H9 (cell line): ENCODE measurements around the gene CCL24. TPM values are rescaled to one million over a fixed set of nuclear protein-coding genes. Genes with fewer than 3 reads are reported as not detected.

Source experiments
- DNase-seq: peaks from one replicate; pipeline ENCODE4 v3.0.0-alpha.2; 2017
- H2AFZ ChIP-seq: one replicate; pipeline ENCODE4 v1.6.1; 2013; ENCODE audit warnings: mild to moderate bottlenecking, low read length, control low read depth, moderate library complexity
- H2AK5ac ChIP-seq: 2 replicates; pipeline ENCODE4 v1.6.1; 2013; ENCODE audit warnings: low read length, control low read depth, mixed read lengths; ENCODE audit not compliant: insufficient read length
- H2BK120ac ChIP-seq: one replicate; pipeline ENCODE4 v1.6.1; 2013; ENCODE audit warnings: low read depth, mild to moderate bottlenecking, low read length, control low read depth, inconsistent platforms; ENCODE audit not compliant: poor library complexity, severe bottlenecking
- H2BK12ac ChIP-seq: 2 replicates; pipeline ENCODE4 v1.6.1; 2013; ENCODE audit warnings: low read length, control low read depth, mixed read lengths, low read depth; ENCODE audit not compliant: insufficient read length
- H2BK15ac ChIP-seq: 2 replicates; pipeline ENCODE4 v1.6.1; 2013; ENCODE audit warnings: low read depth, low read length, control low read depth
- H2BK20ac ChIP-seq: one replicate; pipeline ENCODE4 v1.6.1; 2013; ENCODE audit warnings: low read depth, mild to moderate bottlenecking, low read length, control low read depth, inconsistent platforms; ENCODE audit not compliant: poor library complexity, severe bottlenecking
- H2BK5ac ChIP-seq: 2 replicates; pipeline ENCODE4 v1.6.1; 2013; ENCODE audit warnings: low read length, control low read depth, mixed read lengths; ENCODE audit not compliant: insufficient read length
- H3K14ac ChIP-seq: 2 replicates; pipeline ENCODE4 v1.6.1; 2013; ENCODE audit warnings: low read length, control low read depth; ENCODE audit not compliant: insufficient read depth
- H3K18ac ChIP-seq: 2 replicates; pipeline ENCODE4 v1.6.1; 2013; ENCODE audit warnings: low read depth, mild to moderate bottlenecking, mixed read lengths, low read length, control low read depth; ENCODE audit not compliant: insufficient read length
- H3K23ac ChIP-seq: 2 replicates; pipeline ENCODE4 v1.6.1; 2013; ENCODE audit warnings: low read length, control low read depth, mixed read lengths, low read depth; ENCODE audit not compliant: insufficient read length
- H3K23me2 ChIP-seq: 2 replicates; pipeline ENCODE4 v1.6.1; 2013; ENCODE audit warnings: low read depth, mild to moderate bottlenecking, mixed read lengths, low read length, control low read depth; ENCODE audit not compliant: insufficient read length, poor library complexity, severe bottlenecking
- H3K27ac ChIP-seq: 2 replicates; pipeline ENCODE4 v1.5.1; 2013; ENCODE audit warnings: low read length, control low read depth, mixed read lengths, low read depth; ENCODE audit not compliant: insufficient read length
- H3K27me3 ChIP-seq: 2 replicates; pipeline ENCODE4 v1.6.1; 2013; ENCODE audit warnings: low read length, control low read depth, inconsistent platforms; ENCODE audit not compliant: insufficient read depth
- H3K4ac ChIP-seq: 2 replicates; pipeline ENCODE4 v1.6.1; 2013; ENCODE audit warnings: low read depth, mild to moderate bottlenecking, control low read depth, inconsistent platforms, low read length, moderate library complexity
- H3K4me1 ChIP-seq: 2 replicates; pipeline ENCODE4 v1.6.1; 2013; ENCODE audit warnings: low read length, control low read depth, inconsistent platforms; ENCODE audit not compliant: insufficient read depth
- H3K4me2 ChIP-seq: 2 replicates; pipeline ENCODE4 v1.6.1; 2013; ENCODE audit warnings: low read length, control low read depth, mixed read lengths; ENCODE audit not compliant: insufficient read length, insufficient read depth
- H3K56ac ChIP-seq: 2 replicates; pipeline ENCODE4 v1.6.1; 2013; ENCODE audit warnings: low read depth, mild to moderate bottlenecking, mixed read lengths, low read length, control low read depth; ENCODE audit not compliant: insufficient read length
- H3K79me1 ChIP-seq: 2 replicates; pipeline ENCODE4 v1.6.1; 2013; ENCODE audit warnings: low read depth, mild to moderate bottlenecking, moderate library complexity, low read length, control low read depth, inconsistent platforms; ENCODE audit not compliant: insufficient read depth, poor library complexity, severe bottlenecking
- H3K79me2 ChIP-seq: 2 replicates; pipeline ENCODE4 v1.6.1; 2013; ENCODE audit warnings: low read length, control low read depth, inconsistent platforms; ENCODE audit not compliant: insufficient read depth
- H3K9ac ChIP-seq: 2 replicates; pipeline ENCODE4 v1.6.1; 2013; ENCODE audit warnings: low read length, control low read depth, mixed read lengths; ENCODE audit not compliant: insufficient read length; ENCODE audit errors: extremely low read depth
- H3K9me3 ChIP-seq: one replicate; pipeline ENCODE4 v1.6.1; 2013; ENCODE audit warnings: low read depth, low read length, inconsistent platforms; ENCODE audit not compliant: control insufficient read depth
- H3T11ph ChIP-seq: one replicate; pipeline ENCODE4 v1.6.1; 2013; ENCODE audit warnings: mild to moderate bottlenecking, low read length, control low read depth, inconsistent platforms
- H4K20me1 ChIP-seq: one replicate; pipeline ENCODE4 v1.6.1; 2013; ENCODE audit not compliant: control insufficient read depth, insufficient read length, insufficient read depth
- H4K5ac ChIP-seq: 2 replicates; pipeline ENCODE4 v1.6.1; 2013; ENCODE audit warnings: low read depth, mild to moderate bottlenecking, mixed read lengths, low read length, control low read depth; ENCODE audit not compliant: insufficient read length
- H4K8ac ChIP-seq: replicated peaks from 2 replicates; pipeline ENCODE4 v1.6.1; 2013; ENCODE audit warnings: low read length, control low read depth, mixed read lengths, low read depth; ENCODE audit not compliant: insufficient read length
- H4K91ac ChIP-seq: 2 replicates; pipeline ENCODE4 v1.6.1; 2013; ENCODE audit warnings: low read depth, mild to moderate bottlenecking, moderate library complexity, mixed read lengths, low read length, control low read depth; ENCODE audit not compliant: insufficient read length
- H3K27ac Mint-ChIP-seq, 3 experiments: 2 replicates in 2 of 3; 3 replicates in 1 of 3; pipeline ENCODE4 v1.8.0; 2020 to 2021; ENCODE audit warnings: mixed read lengths in 3 of 3, mild to moderate bottlenecking in 1 of 3, moderate library complexity in 1 of 3
- H3K27me3 Mint-ChIP-seq: 2 replicates; pipeline ENCODE4 v1.8.0; 2021; ENCODE audit warnings: low read depth, mild to moderate bottlenecking, moderate library complexity, mixed read lengths
- H3K36me3 Mint-ChIP-seq, 3 experiments: 2 replicates in 2 of 3; 3 replicates in 1 of 3; pipeline ENCODE4 v1.8.0; 2020 to 2021; ENCODE audit warnings: low read depth in 3 of 3, mixed read lengths in 3 of 3; ENCODE audit not compliant: insufficient read depth in 1 of 3
- H3K4me1 Mint-ChIP-seq, 2 experiments: 2 replicates each; pipeline ENCODE4 v1.8.0; 2020; ENCODE audit warnings: mixed read lengths in 2 of 2
- H3K4me3 Mint-ChIP-seq, 2 experiments: 2 replicates in 1 of 2; 3 replicates in 1 of 2; pipeline ENCODE4 v1.8.0; 2020 to 2021; ENCODE audit warnings: mild to moderate bottlenecking in 2 of 2, mixed read lengths in 2 of 2, moderate library complexity in 1 of 2
- H3K9me3 Mint-ChIP-seq, 2 experiments: 2 replicates in 1 of 2; 3 replicates in 1 of 2; pipeline ENCODE4 v1.8.0; 2020; ENCODE audit warnings: mild to moderate bottlenecking in 2 of 2, mixed read lengths in 2 of 2, moderate library complexity in 1 of 2
- WGBS: extraction: QIAGEN DNeasy Blood & Tissue Kit; methylation state at CpG from one replicate; pipeline ENCODE4 v1.1.7; 2013; ENCODE audit warnings: missing lambda C conversion rate, low lambda C conversion rate, mixed read lengths; ENCODE audit not compliant: insufficient read length; ENCODE audit errors: extremely low coverage; 5-methylcytosine and 5-hydroxymethylcytosine counted together
- total RNA-seq: library from RNA; stranded (reverse); gene quantifications from 2 replicates; pipeline ENCODE4 v1.2.1, GENCODE V29; 2021
- TF ChIP-seq, protein P1 (sequence below): fragments of 200-600 bp; sonication (generic); conservative IDR thresholded peaks from 3 replicates; pipeline ENCODE4 v1.8.0; 2021; ENCODE audit warnings: antibody characterized with exemption, mild to moderate bottlenecking

CCL24 gene
- total RNA-seq, 1 experiment from 2014 or later = not detected

DNA sequence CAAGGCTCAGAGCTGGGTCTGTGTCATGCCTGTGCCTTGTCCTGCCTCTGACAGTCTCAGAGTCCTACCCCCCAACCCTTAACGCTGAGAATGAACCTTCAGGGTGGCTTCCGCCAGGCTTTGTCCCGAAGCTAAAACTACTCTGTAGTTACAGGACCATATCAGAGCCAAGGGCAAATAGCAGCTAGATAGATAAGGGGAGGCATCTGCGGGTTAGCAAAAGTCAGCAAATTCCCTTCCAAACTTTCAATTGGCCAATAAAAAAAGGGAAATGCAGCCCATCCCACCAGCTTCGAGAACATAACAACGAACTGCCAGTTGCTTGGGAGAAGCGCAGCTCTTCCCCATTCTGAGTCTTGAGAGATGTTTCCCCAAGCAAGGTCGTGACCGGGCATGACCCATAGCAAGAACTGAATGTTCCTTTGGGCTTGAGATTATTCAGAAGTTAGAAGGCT, 17.7 kb downstream of the CCL24 start:
- no peak overlapping the region for H3K4me2 ChIP-seq

More for the DNA sequence above, 17.7 kb downstream of the CCL24 start:
- TF ChIP-seq, protein P1, sequence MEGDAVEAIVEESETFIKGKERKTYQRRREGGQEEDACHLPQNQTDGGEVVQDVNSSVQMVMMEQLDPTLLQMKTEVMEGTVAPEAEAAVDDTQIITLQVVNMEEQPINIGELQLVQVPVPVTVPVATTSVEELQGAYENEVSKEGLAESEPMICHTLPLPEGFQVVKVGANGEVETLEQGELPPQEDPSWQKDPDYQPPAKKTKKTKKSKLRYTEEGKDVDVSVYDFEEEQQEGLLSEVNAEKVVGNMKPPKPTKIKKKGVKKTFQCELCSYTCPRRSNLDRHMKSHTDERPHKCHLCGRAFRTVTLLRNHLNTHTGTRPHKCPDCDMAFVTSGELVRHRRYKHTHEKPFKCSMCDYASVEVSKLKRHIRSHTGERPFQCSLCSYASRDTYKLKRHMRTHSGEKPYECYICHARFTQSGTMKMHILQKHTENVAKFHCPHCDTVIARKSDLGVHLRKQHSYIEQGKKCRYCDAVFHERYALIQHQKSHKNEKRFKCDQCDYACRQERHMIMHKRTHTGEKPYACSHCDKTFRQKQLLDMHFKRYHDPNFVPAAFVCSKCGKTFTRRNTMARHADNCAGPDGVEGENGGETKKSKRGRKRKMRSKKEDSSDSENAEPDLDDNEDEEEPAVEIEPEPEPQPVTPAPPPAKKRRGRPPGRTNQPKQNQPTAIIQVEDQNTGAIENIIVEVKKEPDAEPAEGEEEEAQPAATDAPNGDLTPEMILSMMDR = no peak
- no CpG with 5 or more reads among the region's 9 CpGs for WGBS
- Mint-ChIP-seq H3K9me3 (no peaks in the 10 kb centered on the region), H3K4me1 (peaks cover 5 to 6% of the 10 kb centered on the region in 2 experiments; a peak in 1 of 4 replicates), H3K27me3 (no peaks in the 10 kb centered on the region; the same call in none of the 2 replicates), H3K36me3 (no peaks in the 10 kb centered on the region), H3K4me3 (no peak overlapping the region), H3K27ac (peak overlapping the region in 1 of 3 experiments; percentile 60; a peak in 1 of 7 replicates)
- H3K79me1 ChIP-seq = no peaks in the 10 kb centered on the region
- no peaks in the 10 kb centered on the region for H4K20me1 ChIP-seq
- no peak for DNase-seq
- no peaks in the 10 kb centered on the region for H3K9me3 ChIP-seq
- no peaks in the 10 kb centered on the region for H3K79me2 ChIP-seq
- H3K56ac ChIP-seq = no peak overlapping the region
- no peaks in the 10 kb centered on the region for H3K27me3 ChIP-seq
- H3K23me2 ChIP-seq = no peaks in the 10 kb centered on the region
- no peak overlapping the region for H2BK12ac ChIP-seq
- no peak overlapping the region for H3K14ac ChIP-seq
- H3K18ac ChIP-seq = no peak overlapping the region
- no peak overlapping the region for H3T11ph ChIP-seq
- H3K4ac ChIP-seq = no peak overlapping the region
- H4K5ac ChIP-seq = no peak overlapping the region
- H4K91ac ChIP-seq = no peak overlapping the region
- H2BK20ac ChIP-seq = no peak overlapping the region
- H4K8ac ChIP-seq = no peak overlapping the region
- no peak overlapping the region for H2BK120ac ChIP-seq
- no peak overlapping the region for H2BK15ac ChIP-seq
- no peak overlapping the region for H2AFZ ChIP-seq
- no peak overlapping the region for H2BK5ac ChIP-seq
- no peak overlapping the region for H3K23ac ChIP-seq
- H2AK5ac ChIP-seq = no peak overlapping the region
- no peaks in the 10 kb centered on the region for H3K4me1 ChIP-seq
- no peak overlapping the region for H3K27ac ChIP-seq
- H3K9ac ChIP-seq = no peak overlapping the region
